HCT116 (cell line): ENCODE measurements around the gene ZBTB39. TPM values are rescaled to one million over a fixed set of nuclear protein-coding genes. Genes with fewer than 3 reads are reported as not detected.
A peak's percentile ranks its signal among the peaks of the same experiment; 100 is the strongest.

Source experiments
- ATAC-seq: fragments of 200-7000 bp; cut with Tn5 transposase; 2 replicates; pipeline ENCODE4 v1.9.1; 2020; ENCODE audit warnings: mild to moderate bottlenecking, moderate library complexity
- Bru-seq: library from RNA; stranded (reverse); fragments of 400-500 nt; gene quantifications from one replicate; lab custom pipeline; 2021; lab: Mats Ljungman, UMichigan
- BruChase-seq, 2 experiments: library from RNA; stranded (reverse); fragments of 400-500 nt; gene quantifications; one replicate each; lab custom pipeline; 2021; lab: Mats Ljungman, UMichigan
- BruUV-seq: library from RNA; stranded (reverse); fragments of 400-500 nt; replicated peaks from 2 replicates; lab custom pipeline; 2021; lab: Mats Ljungman, UMichigan
- CTCF ChIA-PET: fragments of 300-600 bp; sonication (Branson Sonifier 250); formaldehyde crosslinking; loops from one replicate; lab custom pipeline; 2021; ENCODE audit warnings: antibody characterized with exemption; lab: Charles Lee
- POLR2A ChIA-PET: fragments of 300-600, 350-600 bp; sonication (Branson Sonifier 250); formaldehyde crosslinking; loops from one replicate; lab custom pipeline; 2021; ENCODE audit warnings: antibody characterized with exemption; lab: Charles Lee
- RAD21 ChIA-PET, 2 experiments: fragments of 300-600 bp; sonication (Branson Sonifier 250); formaldehyde crosslinking; loops; one replicate each; lab custom pipeline; 2023; ENCODE audit warnings: low total read pairs in 2 of 2; ENCODE audit not compliant: uncharacterized antibody in 2 of 2, unreplicated experiment in 2 of 2, low non-redundant PET in 1 of 2; lab: Charles Lee
- DNase-seq: peaks from one replicate; pipeline ENCODE4 v3.0.0-alpha.2; 2010; ENCODE audit warnings: low read depth, low spot score
- H2AFZ ChIP-seq: fragments of 200-600 bp; shearing (Covaris generic), sonication (generic); 2 replicates; pipeline ENCODE4 v1.6.1; 2017; ENCODE audit warnings: low read depth, mixed run types, mixed read lengths, antibody characterized with exemption, low read length; ENCODE audit not compliant: poor library complexity, severe bottlenecking
- H3K27ac ChIP-seq: 2 replicates; pipeline ENCODE4 v1.5.1; 2012; ENCODE audit warnings: low read depth, low read length
- H3K27me3 ChIP-seq: fragments of 200-600 bp; sonication (generic); 2 replicates; pipeline ENCODE4 v1.6.1; 2016; ENCODE audit warnings: mixed run types, low read length, mixed read lengths; ENCODE audit not compliant: insufficient read depth
- H3K36me3 ChIP-seq, 2 experiments: fragments of 200-500 bp in 1 of 2; fragments of 200-600 bp in 1 of 2; sonication (Bioruptor generic) in 1 of 2; sonication (generic) in 1 of 2; 2 replicates each; pipeline versions ENCODE4 v1.5.1 to v1.6.1; 2014 to 2016; ENCODE audit warnings: low read length in 2 of 2, inconsistent platforms in 1 of 2, mixed read lengths in 1 of 2, mixed run types in 1 of 2; ENCODE audit not compliant: insufficient read depth in 2 of 2, control insufficient read depth in 1 of 2
- H3K4me1 ChIP-seq, 2 experiments: fragments of 200-600 bp in 1 of 2; sonication (generic) in 1 of 2; 2 replicates each; pipeline versions ENCODE4 v1.5.1 to v1.6.1; 2012 to 2017; ENCODE audit warnings: low read length in 2 of 2, inconsistent platforms in 1 of 2, mild to moderate bottlenecking in 1 of 2, mixed read lengths in 1 of 2, mixed run types in 1 of 2, moderate library complexity in 1 of 2; ENCODE audit not compliant: insufficient read depth in 2 of 2, control insufficient read depth in 1 of 2
- H3K4me2 ChIP-seq: fragments of 200-600 bp; sonication (generic); 2 replicates; pipeline ENCODE4 v1.6.1; 2017; ENCODE audit warnings: mixed run types, low read length, mixed read lengths
- H3K4me3 ChIP-seq, 2 experiments: fragments of 200-600 bp in 1 of 2; sonication (generic) in 1 of 2; replicated peaks in 1 of 2; 2 replicates each; pipeline ENCODE4 v1.5.1; 2011 to 2016; ENCODE audit warnings: low read length in 2 of 2, control low read depth in 1 of 2, low read depth in 1 of 2, mild to moderate bottlenecking in 1 of 2, mixed read lengths in 1 of 2, mixed run types in 1 of 2
- H3K79me2 ChIP-seq: fragments of 200-600 bp; sonication (generic); 2 replicates; pipeline ENCODE4 v1.6.1; 2017; ENCODE audit warnings: mild to moderate bottlenecking, mixed run types, low read length, moderate library complexity, mixed read lengths; ENCODE audit not compliant: insufficient read depth
- H3K9ac ChIP-seq: fragments of 200-600 bp; sonication (generic); 2 replicates; pipeline ENCODE4 v1.6.1; 2016; ENCODE audit warnings: low read length, mixed read lengths
- H3K9me2 ChIP-seq: fragments of 200-600 bp; sonication (generic), shearing (Covaris generic); 2 replicates; pipeline ENCODE4 v1.6.1; 2017; ENCODE audit warnings: mixed run types, mild to moderate bottlenecking, moderate library complexity; ENCODE audit not compliant: insufficient read depth
- H3K9me3 ChIP-seq, 2 experiments: fragments of 200-500 bp in 1 of 2; fragments of 200-600 bp in 1 of 2; sonication (Bioruptor generic) in 1 of 2; sonication (generic) in 1 of 2; 2 replicates each; pipeline ENCODE4 v1.6.1; 2014 to 2017; ENCODE audit warnings: low read length in 2 of 2, mixed read lengths in 2 of 2, inconsistent platforms in 1 of 2, low read depth in 1 of 2, mild to moderate bottlenecking in 1 of 2, mixed run types in 1 of 2, moderate library complexity in 1 of 2; ENCODE audit not compliant: control insufficient read depth in 1 of 2, insufficient read depth in 1 of 2
- H4K20me1 ChIP-seq: fragments of 200-600 bp; sonication (generic), shearing (Covaris generic); 2 replicates; pipeline ENCODE4 v1.6.1; 2017; ENCODE audit warnings: mixed run types, mild to moderate bottlenecking, moderate library complexity; ENCODE audit not compliant: insufficient read depth
- ATF3 ChIP-seq: IDR thresholded peaks from 2 replicates; pipeline ENCODE4 v1.6.1; 2012
- CBX3 ChIP-seq: IDR thresholded peaks from 2 replicates; pipeline ENCODE4 v1.6.1; 2012; ENCODE audit warnings: low read depth
- CEBPB ChIP-seq: IDR thresholded peaks from 2 replicates; pipeline ENCODE4 v1.6.1; 2012; ENCODE audit warnings: low read depth
- EGR1 ChIP-seq: IDR thresholded peaks from 2 replicates; pipeline ENCODE4 v1.6.1; 2012; ENCODE audit warnings: low read depth
- ELF1 ChIP-seq: IDR thresholded peaks from 2 replicates; pipeline ENCODE4 v1.6.1; 2012; ENCODE audit warnings: low read depth, borderline replicate concordance
- EZH2 ChIP-seq: fragments of 200-600 bp; sonication (generic); IDR thresholded peaks from 2 replicates; pipeline ENCODE4 v1.6.1; 2017; ENCODE audit warnings: antibody characterized with exemption, mixed run types
- FOSL1 ChIP-seq: IDR thresholded peaks from 2 replicates; pipeline ENCODE4 v1.6.1; 2012; ENCODE audit warnings: low read depth
- MAX ChIP-seq: IDR thresholded peaks from 2 replicates; pipeline ENCODE4 v1.6.1; 2012
- POLR2A ChIP-seq: IDR thresholded peaks from 2 replicates; pipeline ENCODE4 v1.7.0; 2011; ENCODE audit warnings: borderline replicate concordance; ENCODE audit not compliant: insufficient read depth, insufficient read length; ENCODE audit errors: extremely low read depth
- RAD21 ChIP-seq: IDR thresholded peaks from 2 replicates; pipeline ENCODE4 v1.6.1; 2012; ENCODE audit warnings: low read depth, mild to moderate bottlenecking
- REST ChIP-seq: IDR thresholded peaks from 2 replicates; pipeline ENCODE4 v1.6.1; 2012; ENCODE audit warnings: low read depth
- SIN3A ChIP-seq: IDR thresholded peaks from 2 replicates; pipeline ENCODE4 v1.6.1; 2012; ENCODE audit warnings: low read depth
- SP1 ChIP-seq: IDR thresholded peaks from 2 replicates; pipeline ENCODE4 v1.6.1; 2012; ENCODE audit warnings: low read depth
- SRF ChIP-seq: IDR thresholded peaks from 2 replicates; pipeline ENCODE4 v1.6.1; 2012; ENCODE audit warnings: low read depth
- TCF7L2 ChIP-seq: IDR thresholded peaks from 2 replicates; pipeline ENCODE4 v1.7.0; 2011; ENCODE audit warnings: borderline replicate concordance, inconsistent platforms; ENCODE audit not compliant: insufficient read depth, insufficient read length; ENCODE audit errors: extremely low read depth
- YY1 ChIP-seq: IDR thresholded peaks from 2 replicates; pipeline ENCODE4 v1.6.1; 2011; ENCODE audit warnings: low read length, low read depth, moderate library complexity, mild to moderate bottlenecking; ENCODE audit not compliant: insufficient replicate concordance; ENCODE audit errors: extremely low read depth
- ZFX ChIP-seq: fragments of 450-650 bp; IDR thresholded peaks from 2 replicates; pipeline ENCODE4 v1.6.1; 2017
- ZNF274 ChIP-seq: fragments of 200-500 bp; sonication (Bioruptor generic); IDR thresholded peaks from 2 replicates; pipeline ENCODE4 v1.6.1; 2014; ENCODE audit warnings: mild to moderate bottlenecking, low read depth, low read length, inconsistent platforms
- intact Hi-C: fragments of 100-400 bp; cut with micrococcal nuclease; formaldehyde crosslinking; loops from 2 replicates; pipeline ENCODE4 v1.10.0; 2022
- long read RNA-seq: library from polyadenylated mRNA; unstranded; transcript quantifications from one replicate; pipeline ENCODE4 v2.0.0, GENCODE V29; 2021; ENCODE audit not compliant: unreplicated experiment
- polyA plus RNA-seq: library from polyadenylated mRNA; unstranded; fragments of >200 nt; gene quantifications from 2 replicates; pipeline ENCODE4 v1.2.1, GENCODE V29; 2012; ENCODE audit warnings: missing spikeins
- total RNA-seq: library from RNA; stranded (reverse); gene quantifications from one replicate; pipeline ENCODE4 v1.2.1, GENCODE V29; 2021; ENCODE audit not compliant: unreplicated experiment

The ZBTB39 gene, protein sequence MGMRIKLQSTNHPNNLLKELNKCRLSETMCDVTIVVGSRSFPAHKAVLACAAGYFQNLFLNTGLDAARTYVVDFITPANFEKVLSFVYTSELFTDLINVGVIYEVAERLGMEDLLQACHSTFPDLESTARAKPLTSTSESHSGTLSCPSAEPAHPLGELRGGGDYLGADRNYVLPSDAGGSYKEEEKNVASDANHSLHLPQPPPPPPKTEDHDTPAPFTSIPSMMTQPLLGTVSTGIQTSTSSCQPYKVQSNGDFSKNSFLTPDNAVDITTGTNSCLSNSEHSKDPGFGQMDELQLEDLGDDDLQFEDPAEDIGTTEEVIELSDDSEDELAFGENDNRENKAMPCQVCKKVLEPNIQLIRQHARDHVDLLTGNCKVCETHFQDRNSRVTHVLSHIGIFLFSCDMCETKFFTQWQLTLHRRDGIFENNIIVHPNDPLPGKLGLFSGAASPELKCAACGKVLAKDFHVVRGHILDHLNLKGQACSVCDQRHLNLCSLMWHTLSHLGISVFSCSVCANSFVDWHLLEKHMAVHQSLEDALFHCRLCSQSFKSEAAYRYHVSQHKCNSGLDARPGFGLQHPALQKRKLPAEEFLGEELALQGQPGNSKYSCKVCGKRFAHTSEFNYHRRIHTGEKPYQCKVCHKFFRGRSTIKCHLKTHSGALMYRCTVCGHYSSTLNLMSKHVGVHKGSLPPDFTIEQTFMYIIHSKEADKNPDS
- total RNA-seq, result 12.3 TPM
- polyA plus RNA-seq, result 6.6 and 6.9 TPM in 2 replicates
- Bru-seq, nascent RNA, result percentile 83 among the genes with signal in this experiment
- BruChase-seq, experiment 1, labeled RNA remaining after a 6-hour chase, result percentile 88 among the genes with signal in this experiment
- percentile 97 among the genes with signal in this experiment for BruChase-seq, experiment 2, labeled RNA remaining after a 2-hour chase
- long read RNA-seq, full-length matches to known transcripts, result 24 of 40 reads
- long read RNA-seq, partial matches to known transcripts, result 0 of 40 reads
- long read RNA-seq, other reads (novel, unspliced or antisense), result 16 of 40 reads

DNA sequence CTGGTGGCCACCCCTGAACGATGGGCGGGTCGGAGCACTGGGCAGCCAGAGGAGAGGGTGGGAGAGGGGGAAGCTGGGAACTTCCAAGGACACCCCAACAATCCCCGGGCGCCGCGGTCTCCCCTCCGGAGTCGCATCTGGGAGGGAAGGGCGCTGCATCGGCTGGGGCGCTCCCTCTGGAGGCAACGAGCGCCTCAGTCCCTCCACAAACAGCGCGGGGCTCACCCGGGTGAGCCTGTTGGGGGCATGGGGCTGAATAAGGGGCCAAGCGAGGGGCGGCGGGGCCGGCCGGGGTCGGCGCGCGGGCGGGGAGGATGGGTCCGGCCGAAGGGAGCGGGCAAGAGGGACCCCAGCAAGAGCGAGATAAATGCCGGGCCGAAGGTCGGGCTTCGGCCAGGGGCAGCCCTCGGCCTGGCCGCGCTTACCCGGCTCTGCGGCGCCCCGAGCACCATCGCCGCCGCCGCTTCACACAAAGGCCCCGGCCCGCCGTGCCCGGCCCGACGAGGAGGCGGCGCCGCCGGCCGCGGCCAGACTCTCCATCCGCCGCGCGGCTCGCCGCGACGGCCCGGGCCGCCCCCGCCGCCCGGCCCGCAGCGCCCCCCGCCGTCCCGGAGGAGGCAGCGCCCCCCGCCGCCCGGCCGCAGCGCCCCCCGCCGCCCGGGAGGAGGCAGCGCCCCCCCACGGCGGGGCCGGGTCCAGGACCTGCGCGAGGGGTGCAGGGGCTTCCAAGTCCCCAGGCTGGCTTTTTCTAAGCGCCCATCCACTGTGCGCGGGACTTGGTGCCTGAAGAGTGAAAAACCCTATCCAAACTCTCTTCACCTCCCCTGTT lies at the start of gene ZBTB39:
Gene ZBTB39, minus strand, starts transcription at position 567 of the 829 bp plus-strand sequence. CDS start 1,629 bp downstream, outside the sequence.
- POLR2A ChIA-PET, result no interaction called here
- peak within 1 kb of the TSS; percentile 91 for H2AFZ ChIP-seq
- intact Hi-C loops, result loop anchor here (5.0 kb wide), 1 partner anchor 249 kb away; no protein-coding TSS in a partner anchor
- ATAC-seq, result peak; percentile 87
- RAD21 ChIA-PET, result no interaction called here
- peak within 1 kb of the TSS; percentile 50 for H3K27ac ChIP-seq
- BruUV-seq, result no TSS peak
- peak within 1 kb of the TSS; percentile 82 to 96 for H3K4me3 ChIP-seq
- H3K36me3 ChIP-seq, result peaks cover 13 to 23% of the 10 kb centered on the region in 2 experiments; a peak in 3 of 4 replicates
- peak within 1 kb of the TSS; percentile 93 for H3K4me2 ChIP-seq
- no peaks in the 10 kb centered on the region for H4K20me1 ChIP-seq
- H3K79me2 ChIP-seq, result peaks cover 41% of the 10 kb centered on the region
- H3K27me3 ChIP-seq, result no peaks in the 10 kb centered on the region
- peak within 1 kb of the TSS; percentile 90 for H3K9ac ChIP-seq
- peaks cover 4 to 30% of the 10 kb centered on the region in 2 experiments for H3K4me1 ChIP-seq
- H3K9me3 ChIP-seq, result no peaks in the 10 kb centered on the region
- DNase-seq, result peak; percentile 16
- H3K9me2 ChIP-seq, result no peaks in the 10 kb centered on the region
- CTCF ChIA-PET, result interaction anchor here (5.3 kb wide), 1 partner anchor 105 kb away, joined by 26 read pairs; the partner anchor contains the start of gene STAT6
- TF ChIP-seq RAD21 (no peak), ZNF274 (no peak), SP1 (no peak), ATF3 (no peak), CBX3 (no peak), ELF1 (no peak), EZH2 (no peak), FOSL1 (no peak), YY1 (peak; percentile 7), SRF (no peak), ZFX (peak; percentile 77), REST (no peak), MAX (no peak), CEBPB (no peak), SIN3A (no peak), POLR2A (peak; percentile 37), EGR1 (no peak), TCF7L2 (no peak)
